H1 (cell line): ENCODE measurements around the gene NUDT12. TPM values are rescaled to one million over a fixed set of nuclear protein-coding genes. Genes with fewer than 3 reads are reported as not detected.

ENCODE experiments used
- CTCF ChIA-PET: fragments of 300-600 bp; sonication (Branson Sonifier 250); formaldehyde crosslinking; loops from one replicate; lab custom pipeline; 2021; ENCODE audit not compliant: partially characterized antibody; lab: Charles Lee
- POLR2A ChIA-PET: fragments of 300-600 bp; sonication (Branson Sonifier 250); formaldehyde crosslinking; loops from one replicate; lab custom pipeline; 2021; ENCODE audit warnings: inconsistent platforms; ENCODE audit not compliant: partially characterized antibody; lab: Charles Lee
- DNase-seq, 2 experiments: peaks; one replicate each; pipeline versions ENCODE4 v3.0.0 to v3.0.0-alpha.2; 2010 to 2022; ENCODE audit warnings: low spot score in 2 of 2, low read depth in 1 of 2, mixed read lengths in 1 of 2
- FAIRE-seq: peaks from 2 replicates; lab custom pipeline; 2011; peaks lifted over from hg19 to GRCh38; lab: Jason Lieb, UNC
- H2AFZ ChIP-seq: 2 replicates; pipeline ENCODE4 v1.8.1; 2012; ENCODE audit warnings: low read length, inconsistent platforms
- H2AK5ac ChIP-seq: 2 replicates; pipeline ENCODE4 v1.6.1; 2013; ENCODE audit warnings: low read depth, low read length
- H2BK120ac ChIP-seq: replicated peaks from 2 replicates; pipeline ENCODE3; 2013; ENCODE audit warnings: low read depth, low read length, inconsistent platforms
- H2BK12ac ChIP-seq: 2 replicates; pipeline ENCODE4 v1.6.1; 2013; ENCODE audit warnings: low read depth, low read length
- H2BK15ac ChIP-seq: 2 replicates; pipeline ENCODE4 v1.6.1; 2013; ENCODE audit warnings: low read length
- H2BK20ac ChIP-seq: 2 replicates; pipeline ENCODE4 v1.6.1; 2013; ENCODE audit warnings: low read length
- H2BK5ac ChIP-seq: 2 replicates; pipeline ENCODE4 v1.6.1; 2013; ENCODE audit warnings: low read depth, low read length
- H3K14ac ChIP-seq: 2 replicates; pipeline ENCODE4 v1.6.1; 2013; ENCODE audit warnings: inconsistent platforms; ENCODE audit not compliant: insufficient read length
- H3K18ac ChIP-seq: 2 replicates; pipeline ENCODE4 v1.6.1; 2013; ENCODE audit warnings: low read length; ENCODE audit errors: extremely low read depth
- H3K23ac ChIP-seq: 2 replicates; pipeline ENCODE4 v1.6.1; 2013; ENCODE audit warnings: inconsistent platforms; ENCODE audit not compliant: insufficient read length
- H3K23me2 ChIP-seq: 2 replicates; pipeline ENCODE4 v1.6.1; 2013; ENCODE audit warnings: low read depth, low read length
- H3K27ac ChIP-seq: 2 replicates; pipeline ENCODE4 v1.6.1; 2011; ENCODE audit warnings: low read depth, low read length, inconsistent platforms
- H3K27me3 ChIP-seq, 4 experiments: replicated peaks in 1 of 4; 1 replicate in 1 of 4; 2 replicates in 3 of 4; pipeline versions ENCODE4 v1.6.1 to v1.8.1; 2011 to 2013; ENCODE audit warnings: low read length in 3 of 4, mild to moderate bottlenecking in 3 of 4, inconsistent platforms in 2 of 4, mixed read lengths in 2 of 4, moderate library complexity in 1 of 4; ENCODE audit not compliant: control insufficient read depth in 3 of 4, insufficient read depth in 3 of 4; ENCODE audit errors: extremely low read depth in 1 of 4
- H3K36me3 ChIP-seq, 4 experiments: 2 replicates each; pipeline versions ENCODE4 v1.6.1 to v1.8.1; 2011 to 2013; ENCODE audit warnings: mild to moderate bottlenecking in 4 of 4, low read length in 3 of 4, moderate library complexity in 2 of 4, control low read depth in 1 of 4, inconsistent platforms in 1 of 4; ENCODE audit not compliant: insufficient read depth in 4 of 4, control insufficient read depth in 2 of 4
- H3K4ac ChIP-seq: replicated peaks from 2 replicates; pipeline ENCODE3; 2013; ENCODE audit warnings: low read length, low read depth, mixed read lengths, inconsistent platforms; ENCODE audit not compliant: insufficient read length
- H3K4me1 ChIP-seq, 4 experiments: replicated peaks in 1 of 4; 1 replicate in 1 of 4; 2 replicates in 3 of 4; pipeline versions ENCODE4 v1.6.1 to v1.8.1; 2011 to 2013; ENCODE audit warnings: low read length in 3 of 4, inconsistent platforms in 2 of 4, mixed read lengths in 1 of 4; ENCODE audit not compliant: insufficient read depth in 4 of 4, control insufficient read depth in 3 of 4
- H3K4me2 ChIP-seq, 2 experiments: 2 replicates each; pipeline versions ENCODE4 v1.6.1 to v1.8.1; 2011 to 2013; ENCODE audit warnings: low read depth in 2 of 2, low read length in 2 of 2, control low read depth in 1 of 2, inconsistent platforms in 1 of 2, mild to moderate bottlenecking in 1 of 2; ENCODE audit not compliant: insufficient read depth in 1 of 2
- H3K4me3 ChIP-seq, 4 experiments: fragments of 200-600, 300-600 bp in 1 of 4; sonication (generic), shearing (Covaris generic), sonication (Bioruptor Twin) in 1 of 4; 2 replicates each; pipeline versions ENCODE4 v1.5.1 to v1.8.1; 2011 to 2016; ENCODE audit warnings: low read length in 4 of 4, low read depth in 3 of 4, control low read depth in 2 of 4, inconsistent platforms in 2 of 4, mild to moderate bottlenecking in 2 of 4, mixed read lengths in 1 of 4, moderate library complexity in 1 of 4; ENCODE audit not compliant: insufficient read depth in 2 of 4; ENCODE audit errors: extremely low read depth in 1 of 4
- H3K56ac ChIP-seq: replicated peaks from 2 replicates; pipeline ENCODE3; 2013; ENCODE audit warnings: low read depth, mild to moderate bottlenecking, mixed read lengths, low read length, inconsistent platforms; ENCODE audit not compliant: insufficient read length
- H3K79me1 ChIP-seq: 2 replicates; pipeline ENCODE4 v1.6.1; 2013; ENCODE audit warnings: low read depth, low read length, control low read depth
- H3K79me2 ChIP-seq, 2 experiments: 2 replicates each; pipeline versions ENCODE4 v1.6.1 to v1.8.1; 2012 to 2013; ENCODE audit warnings: low read length in 2 of 2, mild to moderate bottlenecking in 2 of 2, inconsistent platforms in 1 of 2; ENCODE audit not compliant: insufficient read depth in 2 of 2, control insufficient read depth in 1 of 2
- H3K9ac ChIP-seq, 4 experiments: replicated peaks in 1 of 4; 1 replicate in 1 of 4; 2 replicates in 3 of 4; pipeline versions ENCODE4 v1.6.1 to v1.8.1; 2011 to 2013; ENCODE audit warnings: low read depth in 3 of 4, low read length in 3 of 4, control low read depth in 2 of 4, mild to moderate bottlenecking in 2 of 4, moderate library complexity in 2 of 4, inconsistent platforms in 1 of 4; ENCODE audit errors: extremely low read depth in 1 of 4
- H3K9me3 ChIP-seq, 2 experiments: 2 replicates each; pipeline versions ENCODE4 v1.6.1 to v1.8.1; 2012 to 2013; ENCODE audit warnings: mild to moderate bottlenecking in 2 of 2, moderate library complexity in 2 of 2, control low read depth in 1 of 2, inconsistent platforms in 1 of 2, low read depth in 1 of 2, low read length in 1 of 2, mixed read lengths in 1 of 2; ENCODE audit not compliant: insufficient read depth in 2 of 2
- H4K20me1 ChIP-seq, 2 experiments: replicated peaks in 1 of 2; 2 replicates each; pipeline versions ENCODE3 to v1.8.1; 2011 to 2013; ENCODE audit warnings: inconsistent platforms in 2 of 2, low read length in 2 of 2, mild to moderate bottlenecking in 1 of 2; ENCODE audit not compliant: insufficient read depth in 2 of 2, control insufficient read depth in 1 of 2
- H4K5ac ChIP-seq: 2 replicates; pipeline ENCODE4 v1.6.1; 2013; ENCODE audit warnings: low read length, low read depth, mixed read lengths, inconsistent platforms; ENCODE audit not compliant: insufficient read length
- H4K8ac ChIP-seq: 2 replicates; pipeline ENCODE4 v1.8.0; 2013; ENCODE audit warnings: mild to moderate bottlenecking, moderate library complexity, low read length, inconsistent platforms; ENCODE audit not compliant: insufficient read depth; ENCODE audit errors: extremely low read depth
- H4K91ac ChIP-seq: replicated peaks from 2 replicates; pipeline ENCODE3; 2013; ENCODE audit warnings: low read length, mixed read lengths, inconsistent platforms; ENCODE audit not compliant: insufficient read length
- PHF8 ChIP-seq: fragments of 200-600 bp; sonication (generic); conservative IDR thresholded peaks from 2 replicates; pipeline ENCODE4 v1.7.1; 2012; ENCODE audit warnings: low read depth, mild to moderate bottlenecking, inconsistent platforms, low read length, moderate library complexity
- WGBS, 2 experiments: shearing (Covaris generic) in 1 of 2; methylation state at CpG; one replicate each; pipeline versions ENCODE4 v1.1.6 to v1.1.7; 2013 to 2015; ENCODE audit warnings: low lambda C conversion rate in 2 of 2, mixed read lengths in 2 of 2, inconsistent platforms in 1 of 2, low coverage in 1 of 2, missing lambda C conversion rate in 1 of 2; ENCODE audit not compliant: insufficient replicate concordance in 2 of 2, insufficient coverage in 1 of 2, insufficient read length in 1 of 2; ENCODE audit errors: extremely low coverage in 1 of 2, missing lambda C conversion rate in 1 of 2; 5-methylcytosine and 5-hydroxymethylcytosine counted together
- polyA plus RNA-seq, 7 experiments: library from polyadenylated mRNA; depleted of rRNA in 3 of 7; stranded (reverse) in 5 of 7; unstranded in 2 of 7; fragments of >200 nt in 5 of 7; fragments of 200-250 nt in 2 of 7; gene quantifications; 1 replicate in 5 of 7; 2 replicates in 1 of 7; 4 replicates in 1 of 7; pipeline versions ENCODE4 v1.2.1 to v1.2.3, GENCODE V29; 2011 to 2013; ENCODE audit warnings: missing spikeins in 2 of 7, mixed read lengths in 2 of 7
- total RNA-seq: library from RNA; stranded (reverse); fragmentation: NEBNext Ultra II Directional; extraction: Animal tissue kit (Norgen Biotek cat#: 25700); gene quantifications from 2 replicates; pipeline ENCODE4 v1.2.1, GENCODE V29; 2021

Gene NUDT12
- total and polyA plus RNA-seq, 2 of the 8 experiments (the other 6 are each of a cell fraction or from before 2014, with no cell fraction given), result 3.6 to 12.5 TPM

DNA sequence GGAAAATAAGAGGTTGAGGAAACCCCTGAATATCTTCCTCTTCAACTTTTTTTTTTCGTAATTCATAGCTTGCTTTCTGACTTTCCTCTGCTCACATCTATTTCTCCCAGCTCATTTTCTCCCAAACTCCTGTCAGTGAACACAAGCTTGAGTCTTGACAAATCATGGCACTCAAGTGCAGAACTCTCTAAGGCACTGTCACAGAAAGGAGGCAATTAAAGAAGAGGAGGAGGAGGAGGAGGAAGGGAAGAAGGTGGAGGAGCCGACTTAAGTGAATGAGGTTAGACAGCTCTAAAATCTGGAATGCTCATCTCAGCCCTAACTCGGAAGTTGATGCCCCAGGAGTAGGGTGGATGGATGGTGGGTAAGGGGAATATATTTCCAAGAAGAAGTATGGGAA, 27.2 kb upstream of the NUDT12 start:
- Histone ChIP-seq H2BK120ac (no peak overlapping the region), H2AK5ac (no peak overlapping the region), H3K14ac (no peak overlapping the region), H3K9ac (no peak overlapping the region), H3K27ac (no peak overlapping the region), H4K5ac (no peak overlapping the region), H2BK12ac (no peak overlapping the region), H3K4ac (no peak overlapping the region), H2BK15ac (no peak overlapping the region), H4K91ac (no peak overlapping the region), H3K4me1 (no peaks in the 10 kb centered on the region), H3K23ac (no peak overlapping the region), H2BK5ac (no peak overlapping the region), H3K79me1 (no peaks in the 10 kb centered on the region), H3K9me3 (no peaks in the 10 kb centered on the region), H2AFZ (no peak overlapping the region), H3K36me3 (no peaks in the 10 kb centered on the region), H3K23me2 (no peaks in the 10 kb centered on the region), H4K20me1 (no peaks in the 10 kb centered on the region), H3K4me3 (no peak overlapping the region), H4K8ac (no peak overlapping the region), H3K27me3 (no peaks in the 10 kb centered on the region), H3K56ac (no peak overlapping the region), H3K18ac (no peak overlapping the region), H3K79me2 (no peaks in the 10 kb centered on the region), H3K4me2 (no peak overlapping the region), H2BK20ac (no peak overlapping the region)
- ChIA-PET CTCF (interaction anchor here (1.0 to 3.5 kb wide), 5 partner anchors 60 to 589 kb away, joined by 3 to 26 read pairs (median 3); no protein-coding TSS in a partner anchor), POLR2A (no interaction called here)
- WGBS, 2 experiments, result 88% methylated on average over 3 of the region's 3 CpGs; no CpG with 5 or more reads in 1 of the 2 experiments
- FAIRE-seq (no peak), DNase-seq (no peak)
- TF ChIP-seq PHF8, result no peak
